ENCODE data around the gene RAPGEF4.

DNA sequence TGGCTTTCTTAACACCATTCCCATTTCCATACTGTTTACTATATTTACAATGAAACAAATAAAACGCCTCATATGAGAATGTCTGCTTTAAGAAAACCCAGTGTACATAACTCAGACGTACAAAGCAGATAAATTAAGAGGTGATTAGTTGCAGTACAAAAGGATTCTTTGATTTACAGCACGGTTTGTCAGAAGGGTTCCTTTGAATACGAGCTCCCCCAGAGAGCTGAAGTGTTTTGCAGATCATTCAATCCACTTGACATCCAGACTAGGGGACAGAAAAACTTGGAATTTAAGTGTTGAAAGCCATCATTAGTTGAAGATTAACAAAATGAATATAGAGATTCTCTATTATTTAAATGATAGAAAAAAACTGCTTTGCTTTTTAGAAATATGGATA lies 72.5 kb downstream of the RAPGEF4 start:
- TF ChIP-seq POLR2A (IDR thresholded peaks at IDR 0.05) = no peak
- TF ChIP-seq, protein P1, sequence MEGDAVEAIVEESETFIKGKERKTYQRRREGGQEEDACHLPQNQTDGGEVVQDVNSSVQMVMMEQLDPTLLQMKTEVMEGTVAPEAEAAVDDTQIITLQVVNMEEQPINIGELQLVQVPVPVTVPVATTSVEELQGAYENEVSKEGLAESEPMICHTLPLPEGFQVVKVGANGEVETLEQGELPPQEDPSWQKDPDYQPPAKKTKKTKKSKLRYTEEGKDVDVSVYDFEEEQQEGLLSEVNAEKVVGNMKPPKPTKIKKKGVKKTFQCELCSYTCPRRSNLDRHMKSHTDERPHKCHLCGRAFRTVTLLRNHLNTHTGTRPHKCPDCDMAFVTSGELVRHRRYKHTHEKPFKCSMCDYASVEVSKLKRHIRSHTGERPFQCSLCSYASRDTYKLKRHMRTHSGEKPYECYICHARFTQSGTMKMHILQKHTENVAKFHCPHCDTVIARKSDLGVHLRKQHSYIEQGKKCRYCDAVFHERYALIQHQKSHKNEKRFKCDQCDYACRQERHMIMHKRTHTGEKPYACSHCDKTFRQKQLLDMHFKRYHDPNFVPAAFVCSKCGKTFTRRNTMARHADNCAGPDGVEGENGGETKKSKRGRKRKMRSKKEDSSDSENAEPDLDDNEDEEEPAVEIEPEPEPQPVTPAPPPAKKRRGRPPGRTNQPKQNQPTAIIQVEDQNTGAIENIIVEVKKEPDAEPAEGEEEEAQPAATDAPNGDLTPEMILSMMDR (IDR thresholded peaks at IDR 0.05) = no peak
